ENCODE measurements around the gene ATP9B.

DNA sequence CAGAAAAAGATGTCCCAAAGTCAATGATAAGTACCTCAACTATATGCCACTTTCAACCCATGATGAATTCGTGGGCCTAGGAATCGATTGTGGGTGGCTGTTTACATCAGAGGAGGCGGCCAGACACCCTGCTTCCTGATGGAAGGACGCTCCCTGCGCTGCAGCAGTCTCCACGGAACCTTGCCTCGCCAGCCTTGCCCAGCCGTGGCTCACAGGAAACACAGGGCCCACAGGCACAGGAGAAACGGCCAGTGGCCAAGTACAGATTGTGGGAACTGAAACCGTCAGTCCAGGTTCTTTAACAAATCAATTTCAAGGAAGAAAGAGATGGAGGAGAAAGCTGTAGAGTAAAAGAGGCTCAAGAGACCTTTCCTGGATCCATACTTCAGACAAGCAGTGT, 225.0 kb downstream of the ATP9B start:
- TF ChIP-seq ZNF274 (IDR thresholded peaks at IDR 0.05; ENCODE audit: low read depth, low read length) (no peak), SUZ12 (IDR thresholded peaks at IDR 0.05; ENCODE audit: extremely low read depth, insufficient read depth, insufficient read length) (no peak), YY1 (IDR thresholded peaks at IDR 0.05; ENCODE audit: insufficient read depth, insufficient read length) (no peak)
